ENCODE data around the gene ARL6IP1. TPM values are rescaled to one million over a fixed set of nuclear protein-coding genes. Genes with fewer than 3 reads are reported as not detected.
"Not testable (repeated sequence)": the region's sequence is repeated elsewhere in the genome, so short reads cannot be mapped to it uniquely, and the experiment has no call there.

ARL6IP1 gene
- polyA plus RNA-seq, 3 donors, result 89.0 to 158 (median 142) TPM

DNA sequence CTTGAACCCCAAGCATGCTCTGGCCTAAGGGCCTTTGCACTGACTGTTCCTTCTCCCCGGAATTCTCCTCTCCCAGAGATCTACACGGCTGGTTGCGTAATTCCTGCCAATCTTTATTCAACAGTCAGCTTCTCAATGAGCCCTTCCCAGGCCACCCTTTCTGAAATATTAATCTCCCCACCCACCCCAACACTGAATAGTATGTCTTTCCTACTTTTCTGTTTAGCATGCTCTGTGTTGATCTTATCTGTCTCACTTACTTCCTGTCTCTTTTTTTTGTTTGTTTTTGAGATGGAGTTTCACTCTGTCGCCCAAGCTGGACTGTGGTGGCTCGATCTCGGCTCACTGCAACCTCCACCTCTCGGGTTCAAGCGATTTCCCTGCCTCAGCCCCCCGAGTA is 44.7 kb downstream of the ARL6IP1 start:
- H3K79me2 ChIP-seq (ENCODE audit: insufficient read depth, low read length); H3K4me1 Mint-ChIP-seq; H3K27ac Mint-ChIP-seq; H3K27me3 Mint-ChIP-seq (ENCODE audit: low read depth in 3 of 3); H3K9me3 ChIP-seq (replicated peaks in 1 of 2; ENCODE audit: control insufficient read depth in 1 of 2, insufficient read depth in 1 of 2, low read length in 2 of 2); H3K4me3 ChIP-seq (replicated peaks in 1 of 3; ENCODE audit: low read depth in 2 of 3, low read length in 3 of 3); H3K9ac ChIP-seq (ENCODE audit: insufficient read depth, low read length, poor library complexity, severe bottlenecking); H3K36me3 ChIP-seq (replicated peaks in 1 of 2; ENCODE audit: control insufficient read depth in 1 of 2, insufficient read depth in 2 of 2, low read length in 2 of 2); H2AFZ ChIP-seq (ENCODE audit: insufficient read depth, low read depth, low read length, poor library complexity, severe bottlenecking); H4K20me1 ChIP-seq (ENCODE audit: insufficient read depth, low read length); H3K4me3 Mint-ChIP-seq; H3K4me2 ChIP-seq (replicated peaks; ENCODE audit: extremely low read depth, low read length, poor library complexity, severe bottlenecking); H3K9me3 Mint-ChIP-seq; H3K27ac ChIP-seq (ENCODE audit: low read depth in 1 of 2, low read length in 2 of 2); intact Hi-C loops (cut with micrococcal nuclease); DNase-seq; H3K36me3 Mint-ChIP-seq; H3K27me3 ChIP-seq (ENCODE audit: control insufficient read depth in 2 of 2, insufficient read depth in 2 of 2, low read length in 2 of 2); H3K4me1 ChIP-seq (ENCODE audit: control insufficient read depth in 1 of 2, insufficient read depth in 2 of 2, low read length in 2 of 2): not testable (repeated sequence)
- 54% methylated on average over 3 of the region's 9 CpGs for WGBS (ENCODE audit: insufficient coverage)

DNA sequence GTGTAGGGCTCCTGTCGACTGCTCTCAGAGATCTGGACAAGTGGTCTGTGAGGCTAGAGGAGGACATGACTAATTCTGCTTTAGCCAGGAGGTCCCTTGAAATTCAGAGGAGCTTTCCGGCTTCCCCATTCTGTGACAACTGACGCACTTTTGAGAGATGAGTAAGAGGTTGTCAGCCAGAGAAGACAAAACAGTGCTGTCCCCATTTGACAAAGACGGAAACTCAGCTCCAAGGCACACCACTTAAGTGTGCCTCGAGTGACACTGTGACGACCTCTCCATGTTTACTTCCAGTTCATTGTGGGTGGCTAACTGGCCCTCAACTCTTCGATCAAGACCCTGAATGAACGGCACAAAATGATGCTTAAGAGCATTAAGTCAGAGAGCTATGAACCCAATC is 58.5 kb downstream of the ARL6IP1 start:
- H3K4me3 ChIP-seq (replicated peaks in 1 of 3; ENCODE audit: low read depth in 2 of 3, low read length in 3 of 3); H4K20me1 ChIP-seq (ENCODE audit: insufficient read depth, low read length); H3K9me3 Mint-ChIP-seq; H2AFZ ChIP-seq (ENCODE audit: insufficient read depth, low read depth, low read length, poor library complexity, severe bottlenecking); H3K4me2 ChIP-seq (replicated peaks; ENCODE audit: extremely low read depth, low read length, poor library complexity, severe bottlenecking); H3K4me3 Mint-ChIP-seq; H3K4me1 Mint-ChIP-seq; DNase-seq; H3K79me2 ChIP-seq (ENCODE audit: insufficient read depth, low read length); H3K36me3 Mint-ChIP-seq; intact Hi-C loops (cut with micrococcal nuclease); H3K36me3 ChIP-seq (replicated peaks in 1 of 2; ENCODE audit: control insufficient read depth in 1 of 2, insufficient read depth in 2 of 2, low read length in 2 of 2); H3K27ac ChIP-seq (ENCODE audit: low read depth in 1 of 2, low read length in 2 of 2); H3K27me3 ChIP-seq (ENCODE audit: control insufficient read depth in 2 of 2, insufficient read depth in 2 of 2, low read length in 2 of 2); H3K9me3 ChIP-seq (replicated peaks in 1 of 2; ENCODE audit: control insufficient read depth in 1 of 2, insufficient read depth in 1 of 2, low read length in 2 of 2); H3K27me3 Mint-ChIP-seq (ENCODE audit: low read depth in 3 of 3); H3K4me1 ChIP-seq (ENCODE audit: control insufficient read depth in 1 of 2, insufficient read depth in 2 of 2, low read length in 2 of 2); H3K9ac ChIP-seq (ENCODE audit: insufficient read depth, low read length, poor library complexity, severe bottlenecking); H3K27ac Mint-ChIP-seq: not testable (repeated sequence)
- WGBS (ENCODE audit: insufficient coverage), result no CpG with 5 or more reads among the region's 8 CpGs

Other genes with a start within 250 kb of the ARL6IP1 start
- gene NOMO2, start 239.5 kb downstream of the ARL6IP1 start, polyA plus RNA-seq, result 10 to 100 TPM; 26.1 to 76.8 (median 66.0) TPM
- 1,000 to 10,000 TPM; 1,209 to 2,855 (median 1,397) TPM for gene RPS15A, start 11.2 kb downstream of the ARL6IP1 start, polyA plus RNA-seq
- gene SMG1, start 124.9 kb upstream of the ARL6IP1 start, polyA plus RNA-seq, result 10 to 100 TPM in 1 of 3 donors, 1 to 10 TPM in 2; 2.4 to 31.8 (median 7.1) TPM
- gene TMC7, start 182.4 kb upstream of the ARL6IP1 start, polyA plus RNA-seq, result not detected